ENCODE results near the gene DPH2. TPM values are rescaled to one million over a fixed set of nuclear protein-coding genes. Genes with fewer than 3 reads are reported as not detected.

The DPH2 gene
- total and polyA plus RNA-seq, 2 of the 8 experiments (the other 6 are each of a cell fraction or from before 2014, with no cell fraction given): 64.9 to 92.1 TPM

- no peak overlapping the region for H4K5ac ChIP-seq (ENCODE audit: insufficient read length, low read depth, low read length)
- H3K79me1 ChIP-seq (ENCODE audit: low read depth, low read length): no peaks in the 10 kb centered on the region
- H4K20me1 ChIP-seq (replicated peaks in 1 of 2; ENCODE audit: control insufficient read depth in 1 of 2, insufficient read depth in 2 of 2, low read length in 2 of 2): no peaks in the 10 kb centered on the region
- H2AFZ ChIP-seq (ENCODE audit: low read length): no peak overlapping the region
- H3K79me2 ChIP-seq (ENCODE audit: control insufficient read depth in 1 of 2, insufficient read depth in 2 of 2, low read length in 2 of 2): no peaks in the 10 kb centered on the region
- 73% methylated on average over 4 of the region's 4 CpGs; no CpG with 5 or more reads in 1 of the 2 experiments for WGBS, 2 experiments (ENCODE audit: extremely low coverage in 1 of 2, insufficient coverage in 1 of 2, insufficient read length in 1 of 2, insufficient replicate concordance in 2 of 2, low coverage in 1 of 2, low lambda C conversion rate in 2 of 2, missing lambda C conversion rate in 1 of 2)
- no peak for DNase-seq (ENCODE audit: low read depth in 1 of 2, low spot score in 2 of 2)
- FAIRE-seq: no peak
- no peak overlapping the region for H2AK5ac ChIP-seq (ENCODE audit: low read depth, low read length)
- H3K27me3 ChIP-seq (replicated peaks in 1 of 4; ENCODE audit: control insufficient read depth in 3 of 4, extremely low read depth in 1 of 4, insufficient read depth in 3 of 4, low read length in 3 of 4): no peaks in the 10 kb centered on the region
- no peak overlapping the region for H3K18ac ChIP-seq (ENCODE audit: extremely low read depth, low read length)
- no peaks in the 10 kb centered on the region for H3K23me2 ChIP-seq (ENCODE audit: low read depth, low read length)
- H3K36me3 ChIP-seq (ENCODE audit: control insufficient read depth in 2 of 4, insufficient read depth in 4 of 4, low read length in 3 of 4): no peaks in the 10 kb centered on the region
- no peak overlapping the region for H3K4me2 ChIP-seq (ENCODE audit: insufficient read depth in 1 of 2, low read depth in 2 of 2, low read length in 2 of 2)
- H2BK15ac ChIP-seq (ENCODE audit: low read length): no peak overlapping the region
- no peak overlapping the region for H3K27ac ChIP-seq (ENCODE audit: low read depth, low read length)
- H3K9me3 ChIP-seq (ENCODE audit: insufficient read depth in 2 of 2, low read depth in 1 of 2, low read length in 1 of 2): no peaks in the 10 kb centered on the region
- H2BK120ac ChIP-seq (replicated peaks; ENCODE audit: low read depth, low read length): no peak overlapping the region
- H3K4ac ChIP-seq (replicated peaks; ENCODE audit: insufficient read length, low read depth, low read length): no peak overlapping the region
- H3K23ac ChIP-seq (ENCODE audit: insufficient read length): no peak overlapping the region
- no peak overlapping the region for H3K4me3 ChIP-seq (ENCODE audit: extremely low read depth in 1 of 4, insufficient read depth in 2 of 4, low read depth in 3 of 4, low read length in 4 of 4)
- no peaks in the 10 kb centered on the region for H3K4me1 ChIP-seq (replicated peaks in 1 of 4; ENCODE audit: control insufficient read depth in 3 of 4, insufficient read depth in 4 of 4, low read length in 3 of 4)
- H2BK12ac ChIP-seq (ENCODE audit: low read depth, low read length): no peak overlapping the region
- H2BK5ac ChIP-seq (ENCODE audit: low read depth, low read length): no peak overlapping the region
- H3K9ac ChIP-seq (replicated peaks in 1 of 4; ENCODE audit: extremely low read depth in 1 of 4, low read depth in 3 of 4, low read length in 3 of 4): no peak overlapping the region
- CTCF ChIA-PET (ENCODE audit: partially characterized antibody): interaction anchor here (1.0 to 18.6 kb wide), 6 partner anchors 11 to 156 kb away, joined by 3 to 618 read pairs (median 4); partner anchors contain the start of gene ARTN
- POLR2A ChIA-PET (ENCODE audit: partially characterized antibody): interaction anchor here (1.1 to 1.6 kb wide), 3 partner anchors 9 to 15 kb away, joined by 3 to 4 read pairs (median 3); no protein-coding TSS in a partner anchor
- H2BK20ac ChIP-seq (ENCODE audit: low read length): no peak overlapping the region
- H3K56ac ChIP-seq (replicated peaks; ENCODE audit: insufficient read length, low read depth, low read length): no peak overlapping the region
- no peak overlapping the region for H3K14ac ChIP-seq (ENCODE audit: insufficient read length)
- H4K91ac ChIP-seq (replicated peaks; ENCODE audit: insufficient read length, low read length): no peak overlapping the region
- no peak overlapping the region for H4K8ac ChIP-seq (ENCODE audit: extremely low read depth, insufficient read depth, low read length)
- no peak for TF ChIP-seq FOSL1 (IDR thresholded peaks at IDR 0.05; ENCODE audit: insufficient read depth, low read depth, low read length)
- no peak for TF ChIP-seq GABPA (IDR thresholded peaks at IDR 0.05; ENCODE audit: borderline replicate concordance, insufficient read depth, low read length)
- no peak for TF ChIP-seq RAD21 (IDR thresholded peaks at IDR 0.05 in 1 of 2, conservative IDR thresholded peaks at IDR 0.05 in 1 of 2; ENCODE audit: low read depth in 2 of 2, low read length in 2 of 2)
- TF ChIP-seq TAF1 (IDR thresholded peaks at IDR 0.05; ENCODE audit: low read depth, low read length): no peak
- TF ChIP-seq JUND (IDR thresholded peaks at IDR 0.05; ENCODE audit: low read length): no peak
- no peak for TF ChIP-seq ZNF274 (IDR thresholded peaks at IDR 0.05; ENCODE audit: borderline replicate concordance, extremely low read depth, low read length)
- TF ChIP-seq SP1 (IDR thresholded peaks at IDR 0.05; ENCODE audit: low read depth, low read length): no peak
- no peak for TF ChIP-seq TCF12 (IDR thresholded peaks at IDR 0.05; ENCODE audit: low read depth, low read length)
- TF ChIP-seq SIX5 (IDR thresholded peaks at IDR 0.05; ENCODE audit: low read depth, low read length): no peak
- TF ChIP-seq JUN (IDR thresholded peaks at IDR 0.05; ENCODE audit: low read depth, low read length): no peak
These were observed 45.3 kb upstream of the DPH2 start for GRCh38 chr1:43924516-43924915.

Data from H1 (cell line).